GM12878 (cell line): ENCODE data around the gene RFPL2. TPM values are rescaled to one million over a fixed set of nuclear protein-coding genes. Genes with fewer than 3 reads are reported as not detected.

Source experiments
- ATAC-seq: fragments of 200-7000 bp; cut with Tn5 transposase; 3 replicates; pipeline ENCODE4 v1.9.1; 2020; ENCODE audit warnings: mild to moderate bottlenecking, moderate library complexity
- BruUV-seq: library from RNA; stranded (reverse); fragments of 400-500 nt; replicated peaks from 2 replicates; lab custom pipeline; 2021; lab: Mats Ljungman, UMichigan
- CTCF ChIA-PET: fragments of 300-600 bp; sonication (Branson Sonifier 250); formaldehyde crosslinking; extraction: SDS; loops from one replicate; lab custom pipeline; 2021; ENCODE audit warnings: inconsistent platforms; lab: Yijun Ruan, JAX
- POLR2A ChIA-PET: fragments of 350-600 bp; formaldehyde crosslinking; extraction: SDS; loops from one replicate; lab custom pipeline; 2021; ENCODE audit warnings: inconsistent platforms; lab: Charles Lee
- RAD21 ChIA-PET: fragments of 300-600 bp; sonication (Branson Sonifier 250); formaldehyde crosslinking; loops from one replicate; lab custom pipeline; 2023; ENCODE audit warnings: antibody characterized with exemption; ENCODE audit not compliant: unreplicated experiment; lab: Charles Lee
- SMC1A ChIA-PET: fragments of 300-600 bp; sonication (Branson Sonifier 250); formaldehyde crosslinking; loops from one replicate; lab custom pipeline; 2023; ENCODE audit not compliant: unreplicated experiment, uncharacterized antibody; lab: Charles Lee
- DNase-seq: peaks from one replicate; pipeline ENCODE4 v3.0.0-alpha.2; 2011; ENCODE audit warnings: low read depth, low spot score
- FAIRE-seq: peaks from 3 replicates; lab custom pipeline; 2011; peaks lifted over from hg19 to GRCh38; lab: Jason Lieb, UNC
- H2AFZ ChIP-seq: 2 replicates; pipeline ENCODE4 v1.6.0; 2011; ENCODE audit warnings: low read depth, low read length, control low read depth; ENCODE audit not compliant: control insufficient read depth
- H3K27ac ChIP-seq: 2 replicates; pipeline ENCODE4 v1.5.1; 2011; ENCODE audit warnings: control low read depth; ENCODE audit not compliant: control insufficient read depth, insufficient read depth
- H3K27me3 ChIP-seq, 2 experiments: replicated peaks in 1 of 2; 2 replicates each; pipeline versions ENCODE4 v1.6.0 to v1.6.1; 2011; ENCODE audit warnings: low read length in 1 of 2; ENCODE audit not compliant: control insufficient read depth in 2 of 2, insufficient read depth in 2 of 2
- H3K36me3 ChIP-seq, 2 experiments: 2 replicates each; pipeline ENCODE4 v1.5.1; 2011; ENCODE audit warnings: low read length in 1 of 2; ENCODE audit not compliant: control insufficient read depth in 2 of 2, insufficient read depth in 2 of 2
- H3K4me1 ChIP-seq: 2 replicates; pipeline ENCODE4 v1.6.1; 2011; ENCODE audit warnings: mild to moderate bottlenecking, low read length, moderate library complexity, mixed read lengths; ENCODE audit not compliant: control insufficient read depth, insufficient read depth
- H3K4me2 ChIP-seq: 2 replicates; pipeline ENCODE4 v1.6.0; 2011; ENCODE audit warnings: control low read depth; ENCODE audit not compliant: control insufficient read depth, insufficient read depth
- H3K4me3 ChIP-seq: fragments of 200-600 bp; sonication (generic); 2 replicates; pipeline ENCODE4 v1.5.1; 2016
- H3K79me2 ChIP-seq: 2 replicates; pipeline ENCODE4 v1.6.0; 2011; ENCODE audit warnings: low read length; ENCODE audit not compliant: control insufficient read depth, insufficient read depth
- H3K9ac ChIP-seq: 2 replicates; pipeline ENCODE4 v1.8.0; 2011; ENCODE audit warnings: low read length, control low read depth, mixed read lengths; ENCODE audit not compliant: control insufficient read depth, insufficient read depth
- H3K9me3 ChIP-seq: replicated peaks from 3 replicates; pipeline ENCODE4 v1.5.1; 2011; ENCODE audit warnings: mild to moderate bottlenecking, low read length; ENCODE audit not compliant: control insufficient read depth, insufficient read depth
- H4K20me1 ChIP-seq: 2 replicates; pipeline ENCODE4 v1.6.0; 2011; ENCODE audit not compliant: control insufficient read depth, insufficient read depth
- BCL3 ChIP-seq: IDR thresholded peaks from 2 replicates; pipeline ENCODE4 v1.6.1; 2011; ENCODE audit warnings: borderline replicate concordance, low read depth, mild to moderate bottlenecking, moderate library complexity, low read length; ENCODE audit not compliant: insufficient read depth, poor library complexity, severe bottlenecking
- CHD2 ChIP-seq: IDR thresholded peaks from 2 replicates; pipeline ENCODE4 v1.6.1; 2011; ENCODE audit warnings: low read depth, low read length, improper control_type of control experiment, borderline replicate concordance
- GATAD2B ChIP-seq: fragments of 450-650 bp; conservative IDR thresholded peaks from 2 replicates; pipeline ENCODE4 v1.6.1; 2017; ENCODE audit warnings: low read depth, mild to moderate bottlenecking, moderate library complexity
- KLF5 ChIP-seq: fragments of 450-650 bp; IDR thresholded peaks from 2 replicates; pipeline ENCODE4 v1.6.1; 2014; ENCODE audit warnings: mild to moderate bottlenecking; ENCODE audit not compliant: partially characterized antibody
- LARP7 ChIP-seq: fragments of 450-650 bp; IDR thresholded peaks from 2 replicates; pipeline ENCODE4 v1.6.1; 2017; ENCODE audit warnings: mild to moderate bottlenecking
- PAX5 ChIP-seq: IDR thresholded peaks from 2 replicates; pipeline ENCODE4 v1.6.1; 2011; ENCODE audit warnings: low read depth, low read length, borderline replicate concordance
- SREBF1 ChIP-seq: IDR thresholded peaks from 2 replicates; pipeline ENCODE4 v1.6.1; 2012; ENCODE audit warnings: mild to moderate bottlenecking, low read length
- STAT1 ChIP-seq: fragments of 450-650 bp; conservative IDR thresholded peaks from 2 replicates; pipeline ENCODE4 v1.6.1; 2014; ENCODE audit warnings: antibody characterized with exemption, mild to moderate bottlenecking
- SUZ12 ChIP-seq: fragments of 200-600 bp; sonication (generic); IDR thresholded peaks from one replicate; pipeline ENCODE4 v1.6.1; 2018; ENCODE audit warnings: antibody characterized with exemption, mild to moderate bottlenecking; ENCODE audit not compliant: unreplicated experiment
- WGBS: methylation state at CpG from one replicate; pipeline ENCODE4 v1.1.6; 2016; ENCODE audit warnings: low lambda C conversion rate; ENCODE audit not compliant: insufficient replicate concordance, insufficient coverage; ENCODE audit errors: missing lambda C conversion rate; 5-methylcytosine and 5-hydroxymethylcytosine counted together
- in situ Hi-C: fragments of 300-500 bp; cut with MboI; formaldehyde crosslinking; loops from 9 replicates; pipeline ENCODE4 v1.14.3; 2018; ENCODE audit warnings: mixed read lengths
- intact Hi-C: fragments of 100-400 bp; cut with micrococcal nuclease; formaldehyde crosslinking; loops from one replicate; pipeline ENCODE4 v1.14.2; 2022; ENCODE audit not compliant: unreplicated experiment
- polyA plus RNA-seq, 11 experiments: library from polyadenylated mRNA; depleted of rRNA in 4 of 11; unstranded in 6 of 11; stranded (reverse) in 5 of 11; fragments of >200 nt; fragmentation: Nextera tagmentation in 4 of 11; fragmentation: Illumina TruSeq in 1 of 11; extraction: Ambion mirVana in 4 of 11; extraction: Trizol in 1 of 11; gene quantifications; 1 replicate in 1 of 11; 2 replicates in 10 of 11; pipeline versions ENCODE4 v1.2.1 to v1.2.3, GENCODE V29; 2011 to 2016; ENCODE audit warnings: inconsistent platforms in 2 of 11, missing spikeins in 2 of 11, low read depth in 1 of 11
- total RNA-seq, 4 experiments: library from RNA; depleted of rRNA in 3 of 4; stranded (reverse); fragments of >200 nt in 3 of 4; fragmentation: Illumina TruSeq in 1 of 4; extraction: Trizol in 1 of 4; gene quantifications; 2 replicates each; pipeline versions ENCODE4 v1.2.1 to v1.2.3, GENCODE V29; 2013 to 2021

The RFPL2 gene
- total and polyA plus RNA-seq, 10 of the 15 experiments (the other 5 are each of a cell fraction or from before 2014, with no cell fraction given) = not detected

- Histone ChIP-seq H3K27ac (no peak overlapping the region), H3K4me1 (no peaks in the 10 kb centered on the region), H3K4me3 (no peak overlapping the region), H3K79me2 (no peaks in the 10 kb centered on the region), H3K27me3 (no peaks in the 10 kb centered on the region), H2AFZ (no peak overlapping the region), H3K36me3 (no peaks in the 10 kb centered on the region), H3K4me2 (no peak overlapping the region), H4K20me1 (no peaks in the 10 kb centered on the region), H3K9me3 (no peaks in the 10 kb centered on the region), H3K9ac (no peak overlapping the region)
- ATAC-seq (no peak), DNase-seq (no peak), FAIRE-seq (no peak)
- TF ChIP-seq KLF5 (no peak), CHD2 (no peak), LARP7 (no peak), BCL3 (no peak), SUZ12 (no peak), PAX5 (no peak), STAT1 (no peak), SREBF1 (no peak), GATAD2B (no peak)
- BruUV-seq = no TSS peak
- in situ Hi-C loops (no loop called here), intact Hi-C loops (no loop called here)
- CTCF ChIA-PET = no interaction called here
- SMC1A ChIA-PET = no interaction called here
- POLR2A ChIA-PET = no interaction called here
- RAD21 ChIA-PET = no interaction called here
- WGBS = 38% methylated on average over 7 of the region's 7 CpGs
Measured at GRCh38 chr22:32226326-32227104, 21.6 kb upstream of the RFPL2 start.
